Keratinocyte (primary cell): ENCODE data around the gene ENTHD1.

Source experiments
- CTCF ChIP-seq, 3 experiments: IDR thresholded peaks in 1 of 3; conservative IDR thresholded peaks in 1 of 3; optimal IDR thresholded peaks in 1 of 3; 2 replicates in 2 of 3; 3 replicates in 1 of 3; pipeline versions ENCODE3 to v1.5.1; 2011; ENCODE audit warnings: low read length in 3 of 3, mild to moderate bottlenecking in 3 of 3, moderate library complexity in 2 of 3, control low read depth in 1 of 3, inconsistent platforms in 1 of 3; ENCODE audit not compliant: insufficient read depth in 2 of 3; ENCODE audit errors: extremely low read depth in 1 of 3
- EZH2 ChIP-seq: IDR thresholded peaks from one replicate; pipeline ENCODE4 v1.6.1; 2012; ENCODE audit warnings: inconsistent platforms, mild to moderate bottlenecking, low read length, moderate library complexity

GRCh38 chr22:39942439-39943230, 49.1 kb upstream of the ENTHD1 start:
- TF ChIP-seq CTCF (optimal IDR thresholded peaks at IDR 0.05 in 1 of 3, IDR thresholded peaks at IDR 0.05 in 1 of 3, conservative IDR thresholded peaks at IDR 0.05 in 1 of 3; ENCODE audit: extremely low read depth in 1 of 3, insufficient read depth in 2 of 3, low read length in 3 of 3) (no peak), EZH2 (no peak)
